Activated CD4-positive, alpha-beta T cell treated with anti-CD3 and anti-CD28 coated beads for 4 hours (primary cell): Measurements from ENCODE around the gene HIPK1.
"Not testable (repeated sequence)": the region's sequence is repeated elsewhere in the genome, so short reads cannot be mapped to it uniquely, and the experiment has no call there.

Source experiments
- DNase-seq, 2 donors: peaks; one replicate each; pipeline ENCODE4 v3.0.0-alpha.2; 2020

The HIPK1 gene

GRCh38 chr1:113983391-113983790, 54.3 kb downstream of the HIPK1 start:
- no peak for DNase-seq

GRCh38 chr1:113983826-113984225, 54.7 kb downstream of the HIPK1 start:
- no peak for DNase-seq

- DNase-seq = no peak
Measured at GRCh38 chr1:113984710-113985109, 55.6 kb downstream of the HIPK1 start.

GRCh38 chr1:113986802-113987201, 57.7 kb downstream of the HIPK1 start:
- no peak for DNase-seq

- DNase-seq = no peak
Measured at GRCh38 chr1:113987259-113987658, 58.1 kb downstream of the HIPK1 start.

- DNase-seq = no peak
Measured at GRCh38 chr1:113990530-113990929, 61.4 kb downstream of the HIPK1 start.

- DNase-seq = no peak
Measured at GRCh38 chr1:113990961-113991360, 61.8 kb downstream of the HIPK1 start.

- DNase-seq = no peak
Measured at GRCh38 chr1:113991467-113991997, 62.4 kb downstream of the HIPK1 start.

- no peak for DNase-seq
Measured at GRCh38 chr1:113993072-113993471, 63.9 kb downstream of the HIPK1 start.

- no peak for DNase-seq
Measured at GRCh38 chr1:113993766-113994165, 64.6 kb downstream of the HIPK1 start.

GRCh38 chr1:113995382-113995781, 66.3 kb downstream of the HIPK1 start:
- DNase-seq = no peak

- no peak for DNase-seq
Measured at GRCh38 chr1:113998361-113998760, 69.2 kb downstream of the HIPK1 start.

- DNase-seq = no peak
Measured at GRCh38 chr1:113999233-113999632, 70.1 kb downstream of the HIPK1 start.

- no peak for DNase-seq
Measured at GRCh38 chr1:113999799-114000198, 70.7 kb downstream of the HIPK1 start.

GRCh38 chr1:114000406-114000805, 71.3 kb downstream of the HIPK1 start:
- no peak for DNase-seq

- no peak for DNase-seq
Measured at GRCh38 chr1:114002492-114003239, 73.5 kb downstream of the HIPK1 start.

- DNase-seq = no peak
Measured at GRCh38 chr1:114003431-114003830, 74.3 kb downstream of the HIPK1 start.

- not testable (repeated sequence) for DNase-seq
Measured at GRCh38 chr1:114006825-114007224, 77.7 kb downstream of the HIPK1 start.

- DNase-seq = no peak
Measured at GRCh38 chr1:114008480-114008941, 79.4 kb downstream of the HIPK1 start.

GRCh38 chr1:114008993-114009392, 79.9 kb downstream of the HIPK1 start:
- no peak for DNase-seq

GRCh38 chr1:114009393-114009792, 80.3 kb downstream of the HIPK1 start:
- DNase-seq = no peak

- no peak for DNase-seq
Measured at GRCh38 chr1:114010433-114011184, 81.5 kb downstream of the HIPK1 start.

- no peak for DNase-seq
Measured at GRCh38 chr1:114011796-114012195, 82.7 kb downstream of the HIPK1 start.

- DNase-seq = no peak
Measured at GRCh38 chr1:114015075-114015474, 86.0 kb downstream of the HIPK1 start.
